Immature natural killer cell (primary cell): ENCODE results near the gene LAMA5. TPM values are rescaled to one million over a fixed set of nuclear protein-coding genes. Genes with fewer than 3 reads are reported as not detected.
A peak's percentile ranks its signal among the peaks of the same experiment; 100 is the strongest.

Experiments used
- DNase-seq, 3 donors: peaks; one replicate each; pipeline ENCODE4 v3.0.0; 2022; ENCODE audit warnings: mixed read lengths in 1 of 3
- H3K27ac Mint-ChIP-seq, 6 donors: one replicate each; pipeline ENCODE4 v1.8.0; 2020; ENCODE audit warnings: mixed read lengths in 6 of 6, mild to moderate bottlenecking in 5 of 6, inconsistent platforms in 4 of 6, moderate library complexity in 3 of 6
- H3K27me3 Mint-ChIP-seq, 3 donors: one replicate each; pipeline ENCODE4 v1.8.0; 2020 to 2021; ENCODE audit warnings: low read depth in 3 of 3, mild to moderate bottlenecking in 3 of 3, mixed read lengths in 3 of 3, moderate library complexity in 3 of 3, inconsistent platforms in 1 of 3
- H3K36me3 Mint-ChIP-seq, 3 donors: one replicate each; pipeline ENCODE4 v1.8.0; 2020; ENCODE audit warnings: mixed read lengths in 3 of 3, inconsistent platforms in 2 of 3, mild to moderate bottlenecking in 2 of 3
- H3K4me1 Mint-ChIP-seq, 2 donors: one replicate each; pipeline ENCODE4 v1.8.0; 2020; ENCODE audit warnings: inconsistent platforms in 2 of 2, mild to moderate bottlenecking in 2 of 2, mixed read lengths in 2 of 2, moderate library complexity in 1 of 2
- H3K4me3 Mint-ChIP-seq, 5 donors: one replicate each; pipeline ENCODE4 v1.8.0; 2020; ENCODE audit warnings: mild to moderate bottlenecking in 5 of 5, mixed read lengths in 5 of 5, inconsistent platforms in 3 of 5, moderate library complexity in 3 of 5
- H3K9me3 Mint-ChIP-seq, 6 donors: one replicate each; pipeline ENCODE4 v1.8.0; 2020; ENCODE audit warnings: mild to moderate bottlenecking in 6 of 6, mixed read lengths in 6 of 6, inconsistent platforms in 4 of 6, moderate library complexity in 3 of 6
- polyA plus RNA-seq, 3 donors: library from polyadenylated mRNA; unstranded; fragments of 300-500 nt; fragmentation: Illumina TruSeq; gene quantifications; one replicate each; pipeline ENCODE4 v1.2.3, GENCODE V29; 2021

LAMA5 gene
- polyA plus RNA-seq, 3 donors from 2014 or later, result 0.30 TPM; not detected in 2

DNA sequence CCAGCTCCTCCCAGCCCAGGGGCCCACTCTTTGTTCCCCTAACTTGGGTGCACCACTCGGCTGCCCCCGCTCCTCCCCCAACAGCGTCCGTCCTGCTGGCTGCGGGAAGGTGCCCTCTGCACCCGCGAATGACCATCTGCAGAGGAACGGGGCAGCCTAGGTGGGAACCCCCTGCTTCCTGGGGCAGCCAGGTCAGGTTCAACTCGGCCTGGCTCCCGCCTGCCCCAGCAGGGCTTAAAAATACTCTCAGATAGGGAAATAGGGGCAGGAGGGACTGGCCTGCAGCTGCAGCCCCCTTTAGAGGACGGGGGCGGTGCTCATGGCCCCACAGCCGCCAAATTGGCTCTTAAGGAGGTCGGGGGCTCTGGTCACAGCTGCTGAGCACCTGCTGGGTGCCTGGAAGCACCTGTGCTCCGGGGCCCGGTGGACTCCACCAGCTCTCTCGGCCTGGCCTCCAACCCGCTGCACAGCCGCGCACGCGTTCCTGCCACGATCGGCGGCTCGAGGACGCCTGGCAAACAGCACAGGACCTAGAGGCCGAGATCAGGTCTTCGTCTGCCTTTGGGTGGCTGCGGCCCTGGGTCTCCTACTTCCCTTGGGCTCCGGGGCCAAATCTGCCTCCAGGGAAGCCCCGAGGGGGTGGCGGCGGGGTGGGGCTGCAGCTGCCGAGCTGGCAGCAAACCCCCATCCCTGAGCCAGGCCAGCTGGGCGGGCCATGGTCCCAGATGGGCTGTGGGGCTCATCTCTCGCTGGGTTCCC lies 700 bp upstream of the LAMA5 start:
- Mint-ChIP-seq H3K9me3 (no peaks in the 10 kb centered on the region), H3K4me1 (no peaks in the 10 kb centered on the region)

DNA sequence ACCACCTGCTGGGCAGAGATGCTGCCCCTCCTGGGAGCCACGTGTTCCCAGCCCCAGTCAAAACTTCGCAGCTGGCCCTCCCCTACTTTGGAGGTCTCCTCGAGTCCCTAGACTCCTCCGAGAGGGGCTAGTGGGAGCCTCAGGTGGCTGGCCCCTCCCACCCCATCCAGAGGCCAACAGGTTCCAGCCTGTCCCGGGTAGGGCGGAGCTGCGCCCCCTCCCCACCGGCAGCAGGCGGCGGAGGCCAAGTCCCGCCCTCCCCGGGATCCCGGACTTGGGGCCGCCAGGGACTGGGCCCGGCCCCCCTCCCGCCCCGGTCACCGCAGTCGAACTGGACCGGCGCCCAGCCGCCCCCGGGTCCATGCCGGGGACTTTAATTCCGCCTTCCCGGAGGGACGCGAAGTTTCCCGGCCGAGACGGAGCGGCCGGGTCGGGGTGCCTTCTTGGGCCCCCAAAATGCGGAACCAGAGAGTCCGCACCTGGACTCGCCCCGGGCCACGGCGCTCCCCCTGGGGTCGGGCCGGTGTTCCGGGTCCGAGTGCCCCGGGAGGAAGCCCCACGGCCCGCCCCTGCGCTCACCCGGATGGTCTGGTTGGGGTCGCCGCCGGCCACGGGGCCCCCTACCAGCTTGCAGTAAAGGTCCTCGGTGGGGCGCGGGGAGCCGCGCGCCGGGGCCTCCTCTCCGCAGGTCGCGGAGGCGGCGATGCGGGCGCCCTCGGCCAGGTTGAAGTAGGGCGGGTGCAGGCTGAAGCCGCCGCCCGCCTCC lies 559 bp downstream of the LAMA5 start:
- no peak overlapping the region for H3K27ac Mint-ChIP-seq

More for the DNA sequence above, 700 bp upstream of the LAMA5 start:
- peaks cover 4 to 7% (median 6%) of the 10 kb centered on the region in 3 donors for H3K27me3 Mint-ChIP-seq
- DNase-seq, result no peak
- no peak overlapping the region for H3K27ac Mint-ChIP-seq
- H3K4me3 Mint-ChIP-seq, result peak overlapping the region; percentile 47 to 67 (median 63)
- H3K36me3 Mint-ChIP-seq, result no peaks in the 10 kb centered on the region

DNA sequence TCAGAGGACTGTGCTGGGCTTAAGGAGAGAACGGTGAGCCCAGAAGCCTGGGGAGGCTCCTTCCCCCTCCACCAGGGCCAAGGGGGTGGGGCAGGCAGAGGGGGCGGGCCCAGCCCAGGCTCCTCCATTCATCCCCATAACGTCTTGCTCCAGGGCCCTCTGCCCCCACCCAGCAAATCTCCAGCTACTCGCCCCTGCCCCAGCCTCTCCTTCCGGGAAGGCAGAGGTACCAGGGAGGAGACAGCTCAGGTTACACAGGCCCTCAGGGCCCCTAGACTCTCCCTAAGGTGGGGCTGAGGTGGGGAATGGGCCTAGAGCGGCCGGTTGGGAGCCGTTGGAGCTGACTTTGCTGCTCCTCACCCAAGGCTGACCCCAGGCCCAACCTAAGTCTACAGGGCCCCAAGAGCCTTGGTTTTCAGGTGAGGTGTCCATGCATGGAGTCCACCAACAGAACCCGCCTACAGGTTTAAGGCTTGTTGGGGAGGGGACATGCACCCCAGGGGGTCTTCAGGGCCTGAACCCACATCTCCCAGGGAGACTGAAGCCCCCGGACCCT lies 1.2 kb downstream of the LAMA5 start:
- Mint-ChIP-seq H3K27me3 (peaks cover 2 to 7% (median 5%) of the 10 kb centered on the region in 3 donors), H3K9me3 (no peaks in the 10 kb centered on the region), H3K4me1 (no peaks in the 10 kb centered on the region), H3K4me3 (peak overlapping the region in 2 of 5 donors; percentile 13 to 40), H3K27ac (no peak overlapping the region), H3K36me3 (no peaks in the 10 kb centered on the region)
- DNase-seq, result no peak

More for the DNA sequence above, 559 bp downstream of the LAMA5 start:
- Mint-ChIP-seq H3K36me3 (no peaks in the 10 kb centered on the region), H3K9me3 (no peaks in the 10 kb centered on the region), H3K4me3 (peak overlapping the region in 1 of 5 donors; percentile 40), H3K27me3 (peaks cover 2 to 7% (median 5%) of the 10 kb centered on the region in 3 donors), H3K4me1 (no peaks in the 10 kb centered on the region)
- DNase-seq, result no peak

DNA sequence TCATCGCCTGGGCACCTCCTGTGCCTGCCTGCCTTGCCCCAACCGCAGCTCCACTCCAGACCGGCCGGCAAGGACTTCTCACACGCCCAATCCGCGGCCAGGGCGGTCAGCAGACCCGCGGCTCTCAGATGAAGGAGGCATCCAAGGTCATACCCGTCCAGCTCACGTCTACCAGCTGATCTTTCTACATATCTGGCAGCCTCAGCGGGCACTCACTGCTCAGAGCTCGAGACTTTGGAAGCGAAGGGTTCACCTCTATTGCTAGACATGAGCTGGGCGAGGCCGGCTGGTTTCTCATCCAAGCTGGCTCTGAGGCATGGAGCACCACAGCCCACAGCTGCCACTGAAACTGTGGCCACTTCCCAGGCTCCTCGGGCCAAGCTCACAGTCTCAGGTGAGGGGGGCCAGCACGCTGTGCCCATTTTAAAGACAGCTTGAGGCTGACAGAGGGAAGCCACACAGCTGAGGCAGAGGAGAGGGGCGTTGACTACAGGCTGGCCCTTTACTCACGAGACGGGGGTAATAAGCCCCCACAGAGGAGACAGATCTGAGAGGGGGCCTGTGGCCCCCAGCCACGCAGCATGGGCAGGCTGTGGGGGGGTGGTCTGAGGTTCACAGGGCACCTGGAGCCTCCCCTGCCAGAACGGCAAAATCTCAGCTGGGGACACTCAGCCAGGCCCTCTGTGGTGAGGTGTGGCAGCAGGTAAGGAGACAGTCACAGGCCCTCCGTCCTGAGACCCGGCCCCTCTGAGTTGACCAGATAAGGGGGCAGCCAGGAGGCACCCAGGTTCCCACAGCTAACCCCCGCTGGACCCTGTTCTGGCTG lies 2.0 kb downstream of the LAMA5 start:
- Mint-ChIP-seq H3K27ac (no peak overlapping the region), H3K36me3 (no peaks in the 10 kb centered on the region), H3K27me3 (peaks cover 2 to 7% (median 5%) of the 10 kb centered on the region in 3 donors), H3K4me3 (peak overlapping the region in 2 of 5 donors; percentile 38 to 44), H3K9me3 (no peaks in the 10 kb centered on the region), H3K4me1 (no peaks in the 10 kb centered on the region)
- no peak for DNase-seq

DNA sequence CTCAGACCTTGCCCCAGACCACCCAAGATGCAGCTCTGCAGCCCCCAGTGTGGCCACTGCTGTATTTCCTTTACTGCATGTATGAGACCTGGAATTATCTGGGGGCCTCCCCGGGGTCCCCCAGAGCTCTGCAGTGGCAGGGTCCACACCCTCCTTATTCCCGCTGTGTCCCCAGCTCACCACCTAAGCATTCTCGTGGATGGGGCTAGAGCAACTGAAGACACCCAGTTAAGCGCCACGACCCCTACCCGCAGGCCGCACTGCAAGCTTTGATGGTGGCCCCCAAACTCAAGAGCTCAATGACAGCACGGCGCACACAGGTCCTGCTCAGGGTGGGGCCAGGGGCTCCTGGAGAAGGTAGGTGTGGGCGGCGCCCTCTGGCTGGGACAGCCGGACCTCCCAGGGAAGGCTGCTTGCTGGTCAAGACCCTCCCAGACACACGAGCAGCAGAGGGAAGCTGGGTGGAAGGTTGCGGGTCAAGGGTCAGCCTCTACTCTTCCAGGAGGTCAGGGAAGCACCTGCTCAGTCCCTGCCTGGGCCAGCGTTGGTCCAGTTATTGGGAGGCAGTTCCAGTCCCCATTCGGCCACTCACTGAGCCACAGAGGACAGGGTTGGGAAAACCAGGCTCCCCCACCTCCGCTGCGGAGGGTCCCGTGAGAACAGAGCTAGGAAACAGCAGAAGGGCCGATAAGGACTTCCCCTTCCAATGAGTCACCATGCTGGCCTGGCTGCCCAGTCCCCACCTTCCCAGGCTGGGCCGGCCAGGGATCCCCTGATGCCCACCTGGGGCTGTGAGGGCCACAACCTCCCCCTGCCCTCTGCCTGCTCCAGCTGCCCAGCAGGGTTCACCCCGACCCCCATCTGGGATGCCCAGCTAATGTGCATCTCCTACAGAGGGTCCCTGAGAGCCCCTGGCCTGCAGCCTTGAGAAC lies 2.9 kb downstream of the LAMA5 start:
- no peaks in the 10 kb centered on the region for H3K36me3 Mint-ChIP-seq
- no peak for DNase-seq
- no peaks in the 10 kb centered on the region for H3K4me1 Mint-ChIP-seq
- no peaks in the 10 kb centered on the region for H3K9me3 Mint-ChIP-seq
- no peak overlapping the region for H3K4me3 Mint-ChIP-seq
- H3K27me3 Mint-ChIP-seq, result peaks cover 2 to 5% (median 2%) of the 10 kb centered on the region in 3 donors
- no peak overlapping the region for H3K27ac Mint-ChIP-seq

DNA sequence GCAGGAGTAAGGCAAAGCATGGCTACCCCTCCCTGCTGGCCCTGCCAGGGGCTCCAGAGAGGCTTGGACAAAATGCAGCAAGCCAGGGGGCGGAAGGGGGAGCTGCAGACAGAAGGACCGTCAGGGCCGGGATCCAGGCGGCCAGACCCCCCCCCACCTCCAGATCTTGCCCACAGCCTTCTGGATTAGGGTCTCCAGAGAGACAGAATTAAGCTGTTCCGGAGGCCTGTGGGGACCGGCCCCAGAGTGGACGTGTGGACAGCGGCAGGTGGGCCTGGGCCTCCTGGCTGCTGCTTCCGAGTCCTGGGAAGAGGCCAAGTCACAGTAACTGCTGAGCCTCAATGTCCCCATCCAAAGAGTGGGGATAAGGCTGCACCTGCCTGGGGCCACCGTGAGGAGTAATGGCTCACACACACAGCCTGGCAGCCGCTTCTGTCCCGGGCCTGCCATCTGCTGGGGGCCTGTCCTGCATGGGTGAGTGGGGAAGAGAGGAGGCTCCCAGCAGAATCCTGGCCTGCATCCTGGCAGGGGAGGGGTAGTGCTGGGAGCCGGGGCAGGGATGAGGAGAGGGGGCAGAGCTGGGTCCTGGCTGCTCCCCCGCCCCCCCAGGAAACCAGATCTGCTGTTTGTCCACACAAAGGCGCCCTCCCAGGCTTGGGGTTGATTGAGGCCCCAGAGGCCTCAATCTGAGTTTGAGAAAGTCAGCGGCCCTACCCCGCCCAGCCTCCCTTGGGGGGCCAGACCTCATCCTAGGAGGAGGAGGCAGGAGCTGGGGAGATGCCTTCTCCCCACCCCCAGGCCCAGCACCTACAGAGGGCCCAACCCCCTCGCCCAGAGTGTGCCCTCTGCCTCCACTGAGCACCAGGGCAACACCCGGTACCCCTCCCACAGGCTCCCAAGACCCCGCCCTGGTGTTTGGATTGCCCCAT lies 3.9 kb downstream of the LAMA5 start:
- H3K27ac Mint-ChIP-seq, result no peak overlapping the region
- H3K36me3 Mint-ChIP-seq, result no peaks in the 10 kb centered on the region
- H3K9me3 Mint-ChIP-seq, result no peaks in the 10 kb centered on the region
- H3K27me3 Mint-ChIP-seq, result peaks cover 0 to 2% (median 2%) of the 10 kb centered on the region in 3 donors
- no peaks in the 10 kb centered on the region for H3K4me1 Mint-ChIP-seq
- no peak for DNase-seq
- no peak overlapping the region for H3K4me3 Mint-ChIP-seq

DNA sequence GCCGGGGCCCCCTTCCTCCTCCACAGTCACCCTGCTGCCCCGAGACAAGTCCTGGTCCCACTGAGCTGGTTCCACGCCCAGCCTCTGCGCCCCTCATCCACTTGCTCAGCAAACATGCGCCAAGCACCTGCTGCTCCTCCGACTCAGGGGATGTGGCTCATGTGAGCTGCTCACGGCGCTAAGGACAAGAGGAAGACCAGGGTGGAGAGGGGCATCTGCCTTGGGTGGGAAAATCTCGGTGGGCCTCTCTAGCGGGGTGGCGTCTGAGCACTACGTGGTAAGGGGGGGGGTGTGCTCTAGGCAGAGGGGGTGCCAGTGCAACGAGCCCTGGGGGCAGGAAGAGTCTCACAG lies 4.5 kb downstream of the LAMA5 start:
- Mint-ChIP-seq H3K36me3 (no peaks in the 10 kb centered on the region), H3K27ac (no peak overlapping the region), H3K4me3 (no peak overlapping the region), H3K9me3 (no peaks in the 10 kb centered on the region), H3K4me1 (no peaks in the 10 kb centered on the region), H3K27me3 (peaks cover 0 to 2% (median 2%) of the 10 kb centered on the region in 3 donors)
- DNase-seq, result no peak

DNA sequence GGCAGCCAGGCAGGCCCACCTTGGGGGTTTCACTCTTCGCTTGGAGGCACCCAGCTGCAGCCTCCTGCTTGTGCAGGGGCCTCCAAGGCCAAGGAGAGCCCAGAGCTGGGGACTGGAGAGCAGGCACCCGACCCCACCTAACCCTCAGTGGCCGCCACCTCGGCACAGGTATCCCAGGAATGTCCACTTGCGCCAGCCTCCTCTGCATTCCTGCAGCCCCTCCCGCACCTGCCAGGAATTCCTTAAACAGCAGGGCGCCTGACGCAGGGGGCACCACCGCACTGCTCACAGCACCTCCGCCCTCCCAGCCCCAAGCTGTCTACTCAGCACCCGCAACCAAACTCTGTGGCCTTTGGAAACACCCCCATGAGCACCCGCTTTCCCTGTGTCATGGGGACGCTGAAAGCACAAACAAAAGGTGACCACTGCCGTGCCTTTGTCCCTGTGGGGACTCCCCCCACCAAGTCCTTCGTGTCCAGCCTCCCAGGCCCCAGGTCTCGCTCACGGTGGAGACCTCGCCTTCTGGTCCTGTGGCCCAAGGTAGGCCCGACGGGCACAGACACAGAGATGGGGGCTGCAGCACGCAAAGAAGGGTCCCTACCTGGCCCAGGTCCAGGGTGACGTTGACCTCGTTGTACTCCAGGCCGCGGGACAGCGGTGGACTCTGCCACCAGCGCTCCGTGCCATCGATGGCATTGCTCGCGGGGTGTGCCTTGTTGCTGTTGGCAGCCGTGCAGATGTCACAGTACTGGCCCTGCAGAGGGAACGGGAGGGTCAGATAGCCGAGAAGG lies 5.1 kb downstream of the LAMA5 start:
- H3K27ac Mint-ChIP-seq, result no peak overlapping the region
- no peaks in the 10 kb centered on the region for H3K4me1 Mint-ChIP-seq
- no peak for DNase-seq
- H3K9me3 Mint-ChIP-seq, result no peaks in the 10 kb centered on the region
- peaks cover 0 to 2% (median 2%) of the 10 kb centered on the region in 3 donors for H3K27me3 Mint-ChIP-seq
- no peak overlapping the region for H3K4me3 Mint-ChIP-seq
- no peaks in the 10 kb centered on the region for H3K36me3 Mint-ChIP-seq

DNA sequence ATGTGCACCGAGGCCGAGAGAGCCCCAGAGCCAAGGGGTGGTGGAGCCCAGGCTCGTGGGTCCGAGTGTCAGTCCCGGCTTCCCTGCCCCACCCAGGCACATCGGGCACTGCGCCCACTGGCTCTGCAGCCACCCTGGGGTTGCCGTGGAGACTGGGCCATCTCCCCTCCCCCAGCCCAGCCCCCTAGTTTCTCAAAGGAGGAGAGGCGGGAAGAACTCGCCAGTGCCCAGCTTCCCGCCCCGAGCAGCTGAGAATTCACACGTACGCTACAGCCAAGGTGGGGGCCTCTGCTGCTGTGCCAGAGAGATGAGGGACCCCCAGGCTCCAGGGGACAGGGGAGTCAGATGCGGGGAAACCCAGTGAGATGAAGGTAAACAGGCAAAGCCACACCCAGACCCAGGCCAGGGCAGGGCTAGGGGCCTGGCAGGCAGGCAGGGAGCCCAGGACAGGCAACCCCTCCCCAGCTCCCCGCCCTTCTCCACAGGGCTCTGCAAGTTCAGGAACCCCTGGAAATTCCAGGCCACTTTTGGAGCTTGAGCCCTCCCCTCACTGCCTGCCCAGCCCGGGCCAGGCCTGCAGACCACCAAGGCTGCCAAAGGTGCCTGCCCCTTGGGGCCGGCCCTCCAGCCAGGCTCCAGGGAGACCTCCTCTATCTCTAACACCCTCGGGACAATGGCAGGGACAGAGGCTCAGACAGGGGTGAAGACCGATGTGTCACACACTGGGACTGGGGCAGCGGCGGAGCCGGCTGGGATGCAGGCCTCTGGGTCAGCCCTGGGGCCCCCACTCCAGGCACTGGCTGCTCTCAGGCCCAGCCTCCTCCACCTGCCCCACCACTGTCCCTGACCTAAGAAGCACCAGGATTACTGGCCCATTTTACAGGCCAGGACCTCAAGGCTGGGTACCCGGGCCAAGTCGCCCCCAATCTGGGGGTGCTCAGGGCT lies 6.0 kb downstream of the LAMA5 start:
- H3K4me1 Mint-ChIP-seq, result no peaks in the 10 kb centered on the region
- no peak for DNase-seq
- peaks cover 0 to 2% (median 2%) of the 10 kb centered on the region in 3 donors for H3K27me3 Mint-ChIP-seq
- H3K9me3 Mint-ChIP-seq, result no peaks in the 10 kb centered on the region
- no peak overlapping the region for H3K27ac Mint-ChIP-seq
- H3K36me3 Mint-ChIP-seq, result no peaks in the 10 kb centered on the region
- no peak overlapping the region for H3K4me3 Mint-ChIP-seq

DNA sequence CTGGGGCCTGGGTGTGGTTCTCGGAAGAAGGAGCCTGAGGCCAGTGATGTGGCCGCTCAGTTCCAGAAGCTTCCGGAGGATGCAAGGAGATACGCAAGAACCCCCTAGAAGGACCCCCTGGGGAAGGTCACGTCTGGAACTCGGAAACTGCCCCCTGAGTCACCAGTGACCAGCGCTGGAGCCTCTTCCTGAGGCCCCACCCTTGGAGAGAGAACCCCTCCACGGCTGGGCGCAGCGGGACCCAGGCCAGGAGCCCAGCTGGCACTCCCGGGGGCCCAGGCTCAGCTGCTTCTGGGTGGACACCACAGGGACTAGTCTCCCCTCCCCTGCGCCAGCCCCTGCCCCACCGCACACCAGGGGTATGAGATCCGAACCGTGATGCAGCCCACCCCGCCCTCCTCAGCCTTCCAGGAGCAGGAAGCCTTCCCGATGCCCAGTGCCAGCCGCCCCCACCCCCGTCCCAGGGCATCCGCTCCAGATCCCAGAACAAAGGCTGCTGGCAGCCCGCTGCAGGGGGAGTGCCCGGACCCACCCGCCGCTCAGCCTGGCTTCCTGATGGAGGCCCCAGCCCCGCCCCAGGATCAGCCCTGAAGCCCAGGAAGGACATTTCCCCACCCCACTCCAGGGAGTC lies 7.5 kb downstream of the LAMA5 start:
- Mint-ChIP-seq H3K4me3 (no peak overlapping the region), H3K4me1 (no peaks in the 10 kb centered on the region), H3K27ac (no peak overlapping the region), H3K9me3 (no peaks in the 10 kb centered on the region), H3K27me3 (peaks cover 0 to 3% (median 2%) of the 10 kb centered on the region in 3 donors), H3K36me3 (no peaks in the 10 kb centered on the region)
- no peak for DNase-seq
